Astrocyte of the spinal cord (primary cell): ENCODE data around the gene WDR41.

Experiments
- DNase-seq: peaks from one replicate; pipeline ENCODE4 v3.0.0; 2011; ENCODE audit warnings: low read depth, low spot score
- H3K4me3 ChIP-seq: 2 replicates; pipeline ENCODE4 v1.5.1; 2011; ENCODE audit warnings: low read depth, mild to moderate bottlenecking, low read length, moderate library complexity
- in situ Hi-C: cut with HindIII; loops from 2 replicates; pipeline ENCODE4 v1.10.0; 2017; ENCODE audit warnings: low sequenced_read_pairs
- TF ChIP-seq, protein P1 (sequence below): IDR thresholded peaks from 2 replicates; pipeline ENCODE4 v1.5.1; 2012; ENCODE audit warnings: low read depth, mild to moderate bottlenecking, low read length, inconsistent platforms

Gene WDR41

DNA sequence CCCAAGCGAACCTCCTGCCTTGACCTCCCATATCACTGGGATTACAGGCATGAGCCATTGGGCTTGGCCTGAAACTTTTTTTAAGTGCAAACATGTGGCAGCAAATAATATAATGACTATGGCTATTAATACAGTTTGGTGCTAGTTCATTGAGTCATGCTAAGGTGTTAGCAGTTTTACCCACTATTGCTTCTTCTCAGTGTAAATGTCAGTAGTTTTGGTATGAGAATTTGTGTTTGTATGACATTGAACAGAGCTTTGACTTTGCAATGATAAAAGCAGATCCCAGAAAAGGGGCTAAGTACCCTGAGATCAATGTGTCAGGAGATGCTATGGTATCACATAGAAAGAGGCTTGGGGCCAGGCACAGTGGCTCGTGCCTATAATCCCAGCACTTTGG is 67.2 kb downstream of the WDR41 start:
- no peak overlapping the region for H3K4me3 ChIP-seq
- no peak for DNase-seq
- TF ChIP-seq, protein P1, sequence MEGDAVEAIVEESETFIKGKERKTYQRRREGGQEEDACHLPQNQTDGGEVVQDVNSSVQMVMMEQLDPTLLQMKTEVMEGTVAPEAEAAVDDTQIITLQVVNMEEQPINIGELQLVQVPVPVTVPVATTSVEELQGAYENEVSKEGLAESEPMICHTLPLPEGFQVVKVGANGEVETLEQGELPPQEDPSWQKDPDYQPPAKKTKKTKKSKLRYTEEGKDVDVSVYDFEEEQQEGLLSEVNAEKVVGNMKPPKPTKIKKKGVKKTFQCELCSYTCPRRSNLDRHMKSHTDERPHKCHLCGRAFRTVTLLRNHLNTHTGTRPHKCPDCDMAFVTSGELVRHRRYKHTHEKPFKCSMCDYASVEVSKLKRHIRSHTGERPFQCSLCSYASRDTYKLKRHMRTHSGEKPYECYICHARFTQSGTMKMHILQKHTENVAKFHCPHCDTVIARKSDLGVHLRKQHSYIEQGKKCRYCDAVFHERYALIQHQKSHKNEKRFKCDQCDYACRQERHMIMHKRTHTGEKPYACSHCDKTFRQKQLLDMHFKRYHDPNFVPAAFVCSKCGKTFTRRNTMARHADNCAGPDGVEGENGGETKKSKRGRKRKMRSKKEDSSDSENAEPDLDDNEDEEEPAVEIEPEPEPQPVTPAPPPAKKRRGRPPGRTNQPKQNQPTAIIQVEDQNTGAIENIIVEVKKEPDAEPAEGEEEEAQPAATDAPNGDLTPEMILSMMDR: no peak
- in situ Hi-C loops: no loop called here

DNA sequence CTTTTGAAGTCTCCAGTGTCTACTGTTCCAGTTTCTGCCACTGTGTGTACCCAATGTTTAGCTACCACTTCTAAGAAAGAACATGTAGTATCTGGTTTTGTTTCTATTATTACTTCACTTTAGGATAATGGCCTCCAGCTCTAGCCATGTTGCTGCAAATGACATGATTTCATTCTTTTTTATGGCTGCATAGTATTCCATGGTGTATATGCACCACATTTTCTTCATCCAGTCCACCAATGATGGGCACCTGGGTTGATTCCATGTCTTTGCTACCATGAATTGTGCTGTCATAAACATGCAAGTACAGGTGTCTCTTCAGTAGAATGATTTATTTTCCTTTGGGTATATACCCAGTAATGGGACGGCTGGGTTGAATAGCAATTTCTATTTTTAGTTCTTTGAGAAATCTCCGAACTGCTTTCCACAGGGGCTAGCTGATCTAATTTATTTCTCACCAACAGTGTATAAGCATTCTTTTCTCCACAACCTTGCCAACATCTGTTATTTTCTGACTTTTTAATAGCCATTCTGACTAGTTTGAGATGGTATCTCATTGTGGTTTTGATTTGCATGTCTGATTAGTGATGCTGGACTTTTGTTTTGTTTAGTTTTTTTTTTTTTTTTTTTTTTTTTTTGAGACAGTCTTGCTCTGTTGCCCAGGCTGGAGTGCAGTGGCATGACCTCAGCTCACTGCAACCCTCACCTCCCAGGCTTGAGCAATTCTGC is 68.9 kb downstream of the WDR41 start:
- in situ Hi-C loops: no loop called here
- TF ChIP-seq, protein P1: no peak

DNA sequence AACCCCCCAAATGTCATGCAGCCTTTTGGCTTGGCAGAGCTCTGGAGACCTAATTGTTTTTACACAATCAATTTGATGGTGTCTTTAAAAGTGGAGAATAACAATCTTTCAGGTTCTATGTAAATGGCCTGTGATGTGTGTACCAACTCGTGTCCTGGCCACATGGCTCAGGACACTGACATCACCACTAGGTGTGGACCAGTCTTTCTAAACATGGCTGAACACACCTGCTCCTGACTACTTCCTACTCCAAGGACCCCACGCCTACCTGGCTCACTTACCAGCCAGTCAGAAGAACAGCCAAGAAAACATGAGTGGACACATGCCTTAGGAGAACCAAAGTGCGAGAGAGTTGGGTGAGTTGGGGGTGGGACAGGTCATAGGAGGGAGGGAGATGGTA is 71.2 kb downstream of the WDR41 start:
- in situ Hi-C loops: no loop called here
- DNase-seq: no peak
- TF ChIP-seq, protein P1: no peak
- no peak overlapping the region for H3K4me3 ChIP-seq

More for the DNA sequence above, 68.9 kb downstream of the WDR41 start:
- DNase-seq: peak; percentile 37
- no peak overlapping the region for H3K4me3 ChIP-seq

DNA sequence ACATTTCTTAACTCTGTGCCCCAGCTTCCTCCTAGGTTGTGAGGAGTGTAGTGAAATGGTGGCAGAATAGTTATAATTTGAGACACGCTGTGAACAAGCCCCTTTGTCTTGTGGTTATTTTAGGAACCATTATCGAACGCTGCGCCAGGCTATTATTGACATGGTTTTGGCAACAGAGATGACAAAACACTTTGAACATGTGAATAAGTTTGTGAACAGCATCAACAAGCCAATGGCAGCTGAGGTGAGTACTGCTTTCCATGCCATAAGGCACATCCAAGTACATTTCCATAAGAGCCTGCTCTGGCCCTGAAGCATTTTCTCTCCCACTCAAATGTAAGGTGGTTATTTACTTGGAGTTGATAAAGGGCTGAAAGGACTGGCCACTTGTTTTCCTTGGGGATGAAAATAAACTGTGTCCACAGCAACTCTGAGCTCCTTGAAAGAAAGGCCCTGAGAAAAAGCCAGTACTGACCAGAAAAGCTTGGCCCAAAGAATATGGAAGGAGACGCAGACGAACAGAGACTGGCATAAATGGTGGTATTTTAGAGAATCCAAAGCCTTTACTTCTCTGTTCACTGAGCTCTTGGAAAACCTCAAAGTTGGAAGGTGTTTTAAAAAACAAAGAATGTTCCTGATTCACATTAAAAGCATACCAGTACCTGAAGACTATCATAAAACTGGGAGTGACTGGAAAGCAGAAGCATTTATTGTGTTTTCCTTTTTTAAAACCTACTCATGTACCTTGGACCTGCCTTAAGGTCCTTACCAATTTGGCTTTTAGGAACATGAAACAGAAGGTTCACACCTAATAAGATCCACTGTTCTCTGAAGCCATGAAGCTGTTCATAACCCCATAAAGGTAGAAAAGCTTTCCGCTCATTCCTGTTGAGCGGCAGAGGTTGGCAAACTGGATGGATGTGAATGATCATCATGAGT is 72.2 kb downstream of the WDR41 start:
- no peak for DNase-seq
- TF ChIP-seq, protein P1: no peak
- H3K4me3 ChIP-seq: no peak overlapping the region
- in situ Hi-C loops: no loop called here

DNA sequence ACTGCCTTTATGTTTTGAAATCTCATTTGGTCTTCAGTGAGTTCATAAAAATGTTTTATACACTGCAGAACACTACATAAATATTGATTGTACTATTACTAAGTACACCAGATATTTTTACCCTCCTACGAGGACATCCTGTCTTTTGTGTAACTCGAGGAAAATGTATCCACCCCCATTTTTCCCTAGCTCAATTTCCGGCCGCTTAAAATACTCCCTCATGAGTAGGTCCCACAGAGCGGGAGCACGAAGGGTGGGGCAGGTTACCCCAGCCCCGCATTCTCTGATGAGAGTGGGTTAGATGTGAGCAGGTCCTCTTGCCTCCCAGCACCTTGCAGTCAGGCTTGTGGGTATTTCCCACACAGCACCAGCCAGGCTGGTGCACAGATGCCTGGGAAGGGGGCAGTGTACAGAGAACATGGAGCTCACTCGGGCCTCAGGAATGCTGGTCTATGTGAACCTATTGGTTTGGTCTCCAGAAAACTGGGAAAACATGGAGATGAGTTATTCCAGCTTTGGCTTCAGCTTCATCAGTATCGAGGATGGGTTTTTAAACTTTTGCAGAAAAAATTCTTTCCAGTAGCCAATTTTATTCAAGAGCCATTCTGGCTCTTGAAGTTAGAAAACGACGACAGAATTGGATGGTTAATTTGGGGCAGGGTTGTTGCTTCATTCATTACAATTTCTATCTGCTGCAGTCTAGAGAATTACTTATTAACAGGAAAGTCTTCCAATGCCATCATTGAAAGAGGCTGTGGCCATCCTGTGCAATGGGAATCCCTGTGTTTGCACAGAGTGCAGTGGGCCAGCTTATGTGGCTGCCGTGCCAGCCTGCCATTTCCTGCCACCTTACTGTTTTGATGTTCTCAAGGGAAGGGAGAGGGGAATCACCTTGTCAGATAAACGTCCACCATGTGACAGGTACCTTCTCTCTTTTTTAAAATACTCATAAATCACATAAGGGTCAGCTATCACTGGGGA is 73.2 kb downstream of the WDR41 start:
- in situ Hi-C loops: no loop called here

More for the DNA sequence above, 73.2 kb downstream of the WDR41 start:
- no peak overlapping the region for H3K4me3 ChIP-seq
- DNase-seq: peak; percentile 42
- TF ChIP-seq, protein P1: no peak
